ENCODE results near the gene CRTC1. TPM values are rescaled to one million over a fixed set of nuclear protein-coding genes. Genes with fewer than 3 reads are reported as not detected.
A peak's percentile ranks its signal among the peaks of the same experiment; 100 is the strongest.

Gene CRTC1
- total RNA-seq, 4 donors from 2014 or later, result 2.8 to 6.5 (median 5.6) TPM

- ATAC-seq (ENCODE audit: low FRiP score) (no peak), DNase-seq (ENCODE audit: low spot score) (no peak)
- no peak for TF ChIP-seq CTCF (IDR thresholded peaks at IDR 0.05)
Measured at GRCh38 chr19:18788529-18789421, 105.3 kb downstream of the CRTC1 start.

- no peak for TF ChIP-seq CTCF (IDR thresholded peaks at IDR 0.05)
- DNase-seq (ENCODE audit: low spot score) (no peak), ATAC-seq (ENCODE audit: low FRiP score) (no peak)
Measured at GRCh38 chr19:18789422-18789869, 106.0 kb downstream of the CRTC1 start.

GRCh38 chr19:18789883-18790565, 106.5 kb downstream of the CRTC1 start:
- no peak for TF ChIP-seq CTCF (IDR thresholded peaks at IDR 0.05)
- DNase-seq (ENCODE audit: low spot score) (no peak), ATAC-seq (ENCODE audit: low FRiP score) (peak; percentile 40)

GRCh38 chr19:18790566-18791314, 107.3 kb downstream of the CRTC1 start, which contains the start of gene COMP:
COMP (minus strand) TSS chr19:18791305; CDS start chr19:18791269, 36 bp downstream.
- TF ChIP-seq CTCF (IDR thresholded peaks at IDR 0.05), result no peak
- DNase-seq (ENCODE audit: low spot score) (no peak), ATAC-seq (ENCODE audit: low FRiP score) (no peak)

GRCh38 chr19:18791315-18791678, 107.8 kb downstream of the CRTC1 start:
- DNase-seq (ENCODE audit: low spot score), result no peak
- no peak for ATAC-seq (ENCODE audit: low FRiP score)
- no peak for TF ChIP-seq CTCF (IDR thresholded peaks at IDR 0.05)

DNA sequence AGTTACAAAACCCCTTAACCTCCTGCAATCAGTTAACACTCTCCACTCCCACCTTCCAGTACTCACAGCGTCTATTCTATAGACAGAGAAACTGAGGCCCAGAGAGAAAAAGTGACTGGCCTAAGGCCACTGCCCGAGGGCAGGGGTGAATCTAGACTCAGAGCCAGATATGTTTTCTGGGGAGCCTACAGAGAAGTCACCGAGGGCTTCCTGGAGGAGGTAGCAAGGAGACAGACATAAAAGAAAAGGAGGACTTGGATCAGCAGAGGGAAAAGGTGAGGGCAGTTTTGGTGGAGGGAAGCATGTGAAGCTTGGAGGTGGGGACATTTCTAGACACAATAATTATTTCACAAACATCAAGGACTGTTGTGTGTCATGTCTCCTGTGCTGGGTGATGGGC, 109.2 kb downstream of the CRTC1 start:
- ATAC-seq (ENCODE audit: low FRiP score) (no peak), DNase-seq (ENCODE audit: low spot score) (no peak)
- no peak for TF ChIP-seq CTCF (IDR thresholded peaks at IDR 0.05)

All from omental fat pad (tissue), 4 donors.